Vein endothelial cell (primary cell): ENCODE results near the gene PSMD2. TPM values are rescaled to one million over a fixed set of nuclear protein-coding genes. Genes with fewer than 3 reads are reported as not detected.

Experiments used
- small RNA-seq: library from RNA; depleted of rRNA; stranded (forward); fragments of <200 nt; gene quantifications from one replicate; pipeline ENCODE3, GENCODE V24; 2012
- total RNA-seq: library from RNA; depleted of rRNA; stranded (reverse); fragments of >200 nt; gene quantifications from 2 replicates; pipeline ENCODE4 v1.2.3, GENCODE V29; 2012

PSMD2 gene
- 463 and 575 TPM in 2 replicates for total RNA-seq

GRCh38 chr3:184298759-184299487 is at the start of gene PSMD2:
TSS of gene PSMD2 (plus strand) at chr3:184299241. CDS start at chr3:184299267, 26 bp downstream.

DNA sequence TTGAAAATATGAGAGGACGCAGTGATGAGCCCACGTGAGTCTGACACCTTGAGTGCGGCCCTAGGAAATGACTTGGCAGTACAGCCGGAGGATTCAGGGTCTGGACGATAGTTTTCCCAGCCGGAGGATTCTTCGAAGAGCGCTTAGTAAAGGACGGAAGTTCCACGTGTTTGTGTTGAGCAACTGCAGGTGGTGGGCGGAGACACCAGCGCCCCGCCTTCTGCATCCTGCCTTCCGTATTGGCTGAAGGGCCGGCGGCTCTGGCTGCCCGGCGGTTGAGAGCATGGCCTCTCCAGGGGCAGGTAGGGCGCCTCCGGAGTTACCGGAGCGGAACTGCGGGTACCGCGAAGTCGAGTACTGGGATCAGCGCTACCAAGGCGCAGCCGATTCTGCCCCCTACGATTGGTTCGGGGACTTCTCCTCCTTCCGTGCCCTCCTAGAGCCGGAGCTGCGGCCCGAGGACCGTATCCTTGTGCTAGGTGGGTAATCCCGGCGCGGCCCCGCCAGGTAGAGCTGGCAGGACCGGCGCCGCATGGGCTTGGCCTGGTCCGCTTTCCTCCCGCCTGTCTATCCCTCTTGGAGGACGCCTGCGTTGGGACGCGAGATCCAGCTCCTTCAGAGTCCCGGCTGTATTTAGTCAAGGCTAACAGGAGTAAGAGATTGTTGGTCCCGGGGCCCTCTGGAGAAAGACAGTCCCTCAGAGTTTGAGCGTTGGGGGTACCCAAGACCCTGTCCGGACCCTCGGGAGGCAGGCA is 49.5 kb upstream of the PSMD2 start, which contains the start of gene EEF1AKMT4:
Gene EEF1AKMT4 (plus strand): TSS at position 261 of the 755 bp plus-strand sequence. CDS start 23 bp downstream, at position 284.

DNA sequence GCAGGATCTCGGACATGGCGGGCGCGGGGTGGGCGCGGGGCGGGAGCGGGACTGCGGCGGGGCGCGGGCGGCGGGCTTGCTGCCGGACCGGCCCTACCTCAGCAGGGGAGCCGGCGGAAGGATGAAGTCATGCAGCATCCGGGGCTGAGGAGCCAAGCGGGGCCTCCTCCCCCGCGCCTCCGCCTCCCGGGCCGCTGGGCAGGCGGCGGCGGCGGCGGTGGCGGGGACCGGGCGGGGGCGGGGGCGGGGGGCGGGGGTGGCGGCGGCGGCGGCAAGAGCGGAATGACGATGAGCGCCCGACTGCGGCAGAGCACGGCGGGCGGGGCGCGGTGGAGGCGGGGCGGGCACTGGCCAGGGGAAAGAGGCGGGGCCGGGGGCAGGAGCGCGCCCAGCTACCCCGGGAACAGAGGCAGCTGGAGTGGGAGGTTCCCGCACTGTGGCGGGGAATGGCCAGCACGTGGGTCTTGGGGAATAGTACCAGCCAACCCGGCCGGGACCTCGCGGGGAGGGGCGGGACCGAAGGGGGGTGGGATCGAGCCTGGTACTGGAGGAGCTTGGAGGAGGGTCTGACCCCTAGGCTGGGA is 37.7 kb upstream of the PSMD2 start, which contains the start of gene CAMK2N2:
Gene CAMK2N2 (minus strand): TSS at position 284 of the 584 bp plus-strand sequence. CDS start 268 bp downstream, at position 16.

GRCh38 chr3:184275961-184276910 is 22.8 kb upstream of the PSMD2 start, which contains the start of gene ECE2:
TSS of gene ECE2 (plus strand) at chr3:184276022. CDS start at chr3:184276154, 132 bp downstream.

DNA sequence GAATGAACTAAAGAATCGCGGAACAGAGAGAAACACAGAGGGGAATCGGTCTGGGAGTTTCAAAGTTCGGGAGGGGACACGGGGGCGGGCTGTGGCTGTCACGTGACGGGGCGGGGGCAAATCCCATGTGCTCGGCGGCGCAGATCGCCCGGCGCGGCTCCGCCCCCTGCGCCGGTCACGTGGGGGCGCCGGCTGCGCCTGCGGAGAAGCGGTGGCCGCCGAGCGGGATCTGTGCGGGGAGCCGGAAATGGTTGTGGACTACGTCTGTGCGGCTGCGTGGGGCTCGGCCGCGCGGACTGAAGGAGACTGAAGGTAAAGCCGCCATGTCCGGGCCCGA is 15.3 kb downstream of the PSMD2 start, which contains the start of gene EIF4G1:
Gene EIF4G1 (plus strand): TSS at position 244 of the 337 bp plus-strand sequence. CDS start 1,191 bp downstream, outside the sequence.

DNA sequence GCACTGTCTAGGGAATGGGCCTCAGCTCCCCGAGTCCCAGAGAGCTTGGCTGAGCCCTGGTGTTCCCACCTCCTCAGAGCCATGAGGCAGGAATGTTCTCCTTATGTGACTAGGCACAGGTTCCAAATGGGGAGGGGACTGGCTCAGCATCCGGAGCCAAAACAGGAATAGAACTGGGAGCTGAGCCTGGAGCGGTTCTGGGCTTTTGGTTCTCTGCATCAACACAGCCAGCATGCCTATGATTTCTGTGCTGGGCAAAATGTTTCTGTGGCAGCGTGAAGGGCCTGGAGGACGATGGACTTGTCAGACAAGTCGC is 38.3 kb downstream of the PSMD2 start, which contains the start of gene FAM131A:
Gene FAM131A (plus strand): TSS at position 202 of the 316 bp plus-strand sequence. CDS start 31 bp downstream, at position 233.

Small RNA genes lying within 50 kb of the gene (small RNA-seq; reads per million reads assigned to genes)
- 567 reads per million, percentile 99 among the genes with 10 or more reads in this experiment for gene SNORD66

Other genes starting within 250 kb of the PSMD2 start
- gene HTR3C, start 246.2 kb upstream of the PSMD2 start, total RNA-seq, result not detected in 2 replicates
- not detected in 2 replicates for gene HTR3E, start 202.2 kb upstream of the PSMD2 start, total RNA-seq
- 40.2 and 40.5 TPM in 2 replicates for gene EIF2B5, start 163.9 kb upstream of the PSMD2 start, total RNA-seq
- gene DVL3, start 143.9 kb upstream of the PSMD2 start, total RNA-seq, result 31.6 and 34.0 TPM in 2 replicates
- 389 and 410 TPM in 2 replicates for gene AP2M1, start 124.4 kb upstream of the PSMD2 start, total RNA-seq
- 31.9 and 40.5 TPM in 2 replicates for gene ABCF3, start 113.0 kb upstream of the PSMD2 start, total RNA-seq
- under 0.01 and 0.10 TPM in 2 replicates for gene VWA5B2, start 69.7 kb upstream of the PSMD2 start, total RNA-seq
- 30.5 and 40.5 TPM in 2 replicates for gene ALG3, start 50.3 kb upstream of the PSMD2 start, total RNA-seq
- gene EEF1AKMT4, start 49.6 kb upstream of the PSMD2 start, total RNA-seq, result 3.3 and 6.2 TPM in 2 replicates
- not detected in 2 replicates for gene CAMK2N2, start 37.7 kb upstream of the PSMD2 start, total RNA-seq
- not detected in 2 replicates for gene ECE2, start 23.2 kb upstream of the PSMD2 start, total RNA-seq
- 309 and 376 TPM in 2 replicates for gene EIF4G1, start 15.4 kb downstream of the PSMD2 start, total RNA-seq
- gene FAM131A, start 38.4 kb downstream of the PSMD2 start, total RNA-seq, result 26.9 and 28.7 TPM in 2 replicates
- 4.4 and 4.6 TPM in 2 replicates for gene CLCN2, start 62.4 kb downstream of the PSMD2 start, total RNA-seq
- gene POLR2H, start 62.5 kb downstream of the PSMD2 start, total RNA-seq, result 78.7 and 87.9 TPM in 2 replicates
- gene THPO, start 79.0 kb downstream of the PSMD2 start, total RNA-seq, result not detected in 2 replicates
- gene CHRD, start 80.8 kb downstream of the PSMD2 start, total RNA-seq, result under 0.01 and 0.19 TPM in 2 replicates